ENCODE data around the gene SPTB.
"Not testable (repeated sequence)": the region's sequence is repeated elsewhere in the genome, so short reads cannot be mapped to it uniquely, and the experiment has no call there.

SPTB gene
- total RNA-seq: 0 to 12.4 (median 0.11) reads per million in 18 experiments

DNA sequence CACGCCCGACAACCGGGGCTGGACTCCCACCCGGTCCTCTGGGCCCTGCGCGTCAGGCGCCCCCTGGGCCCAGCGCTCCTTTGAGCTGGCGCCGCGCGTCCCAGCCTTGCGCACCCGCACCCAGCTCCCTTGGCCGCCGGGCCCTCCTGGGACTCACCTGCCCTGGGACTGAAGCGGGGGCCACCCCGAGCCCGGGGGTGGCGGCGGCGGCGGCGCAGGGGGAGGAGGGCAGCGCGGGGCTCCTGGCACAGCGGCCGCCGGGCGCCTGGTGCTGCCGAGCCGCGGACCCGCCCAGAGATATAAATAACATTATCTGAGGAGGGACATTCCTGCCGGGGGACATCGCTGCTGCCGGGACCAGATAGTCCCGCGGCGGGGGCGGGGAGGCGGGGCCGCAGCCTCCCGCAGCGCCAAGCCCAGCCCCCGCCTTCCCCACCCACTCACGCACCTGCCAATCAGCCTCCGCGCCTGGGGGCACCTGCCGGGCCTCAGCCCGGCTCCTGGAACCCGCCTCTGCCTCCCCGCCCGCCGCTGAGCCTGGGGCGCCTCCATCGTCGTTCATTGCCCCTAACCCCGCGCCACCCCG, at the start of gene SPTB:
TSS of gene SPTB (minus strand) at position 273 of the 586 bp plus-strand sequence. CDS start 56,813 bp downstream, outside the sequence.
- no peak for DNase-seq

DNA sequence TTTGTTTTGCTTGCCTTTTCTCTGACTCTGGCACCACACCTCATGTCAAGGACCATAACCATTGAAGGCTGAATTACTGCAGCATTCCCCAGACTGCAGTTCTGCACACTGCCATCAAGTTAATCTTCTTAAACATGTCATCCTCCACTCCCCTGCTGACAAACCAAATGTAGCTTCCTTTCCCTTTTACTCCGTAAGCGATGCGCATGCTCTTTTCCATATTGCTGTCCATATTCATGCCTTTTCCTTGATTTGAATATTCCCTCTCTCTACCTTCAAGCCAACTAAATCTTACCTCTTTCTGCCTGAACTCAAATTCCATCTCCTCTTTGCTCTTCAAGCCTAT, 49.3 kb upstream of the SPTB start:
- no peak for DNase-seq

DNA sequence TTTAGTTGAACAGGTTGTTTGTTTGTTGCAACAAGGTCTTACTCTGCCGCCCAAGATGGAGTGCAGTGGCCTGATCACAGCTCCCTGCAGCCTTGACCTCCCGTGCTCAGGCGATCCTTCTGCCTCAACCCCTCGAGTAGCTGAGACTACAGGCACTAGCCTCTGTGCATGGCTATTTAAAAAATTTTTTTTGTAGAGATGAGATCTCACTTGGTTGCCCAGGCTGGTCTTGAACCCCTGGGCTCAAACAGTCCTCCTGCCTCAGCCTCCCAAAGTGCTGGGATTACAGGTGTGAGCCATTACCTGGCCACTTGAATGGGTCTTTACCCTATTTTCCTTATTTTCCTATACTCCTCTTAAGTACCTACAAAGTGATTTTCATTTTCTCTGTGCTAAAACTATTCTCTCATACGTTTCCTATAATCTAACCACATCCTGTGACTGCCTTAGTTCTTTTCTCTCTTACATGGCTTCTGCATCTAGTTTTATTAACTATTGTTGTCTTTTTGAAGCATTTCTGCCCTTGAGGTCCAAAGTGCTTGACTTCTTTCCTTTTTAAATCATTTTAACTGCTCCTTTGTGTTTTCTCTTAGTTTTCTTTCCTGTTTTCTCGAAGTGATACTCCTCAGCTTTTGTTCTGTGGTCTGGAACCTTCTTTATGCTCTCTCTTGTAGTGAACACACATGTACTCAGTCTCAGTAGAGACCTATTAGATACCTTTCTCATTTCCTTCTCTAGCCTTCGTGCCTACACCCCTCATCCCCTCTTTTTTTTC, 48.7 kb upstream of the SPTB start:
- DNase-seq: no peak

DNA sequence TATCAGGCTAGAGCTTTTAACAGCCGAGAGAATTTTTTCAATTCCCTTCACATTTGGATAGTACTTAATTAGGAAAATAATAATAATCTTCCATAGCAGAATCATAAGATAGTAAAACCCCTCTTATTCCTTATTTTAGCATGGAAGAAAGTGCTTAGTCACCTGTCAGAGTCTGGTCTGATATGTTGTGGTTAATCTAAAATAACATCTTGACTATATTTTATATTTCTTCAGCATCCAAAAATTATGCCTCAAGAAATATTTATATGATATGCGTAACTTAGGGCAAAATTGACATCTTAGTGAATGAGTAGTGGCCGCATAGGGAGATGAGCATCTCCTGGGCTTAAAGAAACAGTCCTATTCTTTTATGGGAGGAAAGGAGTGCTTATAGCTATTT, 47.3 kb upstream of the SPTB start:
- no peak for DNase-seq

DNA sequence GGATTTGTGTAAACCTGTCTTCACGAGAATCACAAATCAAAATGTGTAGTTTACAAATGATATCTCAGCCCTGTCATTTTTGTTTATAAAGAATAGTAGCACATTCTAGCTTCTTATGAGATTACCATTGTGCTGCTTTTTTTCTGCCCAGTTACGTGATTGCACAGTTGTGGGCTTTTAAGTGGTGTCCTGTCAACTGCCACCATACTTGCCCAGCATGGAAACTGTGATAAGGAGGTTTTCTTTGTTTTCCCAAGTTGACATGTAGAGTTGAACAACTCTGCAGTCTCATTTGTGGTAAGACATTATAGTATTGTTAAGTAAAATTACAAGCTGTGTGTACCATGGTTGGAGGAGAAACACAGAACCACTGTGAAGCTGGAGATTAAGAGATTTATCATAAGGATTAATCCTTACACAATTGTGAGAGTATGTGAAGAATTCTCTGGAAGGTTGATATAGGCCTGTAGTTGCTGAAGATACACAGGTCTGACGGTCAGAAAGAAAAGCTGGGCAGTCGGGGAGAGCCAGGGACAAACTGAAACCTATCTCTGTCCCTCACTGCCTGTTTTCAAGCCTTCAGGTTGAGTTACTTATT, 46.8 kb upstream of the SPTB start:
- no peak for DNase-seq

DNA sequence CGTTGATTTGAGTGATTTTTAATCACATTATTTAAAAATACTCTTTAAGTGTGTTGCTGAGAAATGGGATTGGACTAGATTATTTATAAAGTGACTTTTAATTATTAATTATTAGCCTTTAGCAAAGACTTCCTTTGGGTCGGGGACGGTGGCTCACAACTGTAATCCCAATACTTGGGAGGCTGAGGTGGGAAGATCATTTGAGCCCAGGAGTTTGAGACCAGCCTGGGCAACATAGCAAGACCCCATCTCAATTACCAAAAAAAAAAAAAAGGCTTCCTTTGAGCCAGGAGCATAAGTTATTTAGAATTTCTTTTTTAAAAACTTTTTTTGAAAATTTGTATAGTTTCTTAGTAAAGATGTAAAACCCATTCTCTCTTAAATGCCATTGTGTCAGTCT, 43.3 kb upstream of the SPTB start:
- no peak for DNase-seq

DNA sequence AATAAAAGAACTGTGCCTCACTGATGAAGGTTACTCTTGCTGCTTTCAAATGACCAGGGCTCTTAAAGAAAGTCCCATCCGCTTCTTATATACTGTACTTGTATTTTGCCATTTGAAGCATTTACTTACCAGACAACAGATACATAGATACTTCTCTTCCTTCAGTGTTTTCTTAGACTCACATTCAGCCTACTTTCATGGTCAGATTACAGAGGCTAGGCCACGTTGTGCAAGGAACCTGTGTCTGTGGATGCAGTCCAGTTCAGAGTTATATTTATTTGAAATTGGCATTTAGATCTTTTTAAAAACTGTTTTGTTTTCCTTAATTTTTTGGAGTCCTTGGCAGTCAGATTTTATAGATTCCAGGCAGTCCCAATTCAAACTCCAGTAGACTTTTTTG, 40.8 kb upstream of the SPTB start:
- no peak for DNase-seq

DNA sequence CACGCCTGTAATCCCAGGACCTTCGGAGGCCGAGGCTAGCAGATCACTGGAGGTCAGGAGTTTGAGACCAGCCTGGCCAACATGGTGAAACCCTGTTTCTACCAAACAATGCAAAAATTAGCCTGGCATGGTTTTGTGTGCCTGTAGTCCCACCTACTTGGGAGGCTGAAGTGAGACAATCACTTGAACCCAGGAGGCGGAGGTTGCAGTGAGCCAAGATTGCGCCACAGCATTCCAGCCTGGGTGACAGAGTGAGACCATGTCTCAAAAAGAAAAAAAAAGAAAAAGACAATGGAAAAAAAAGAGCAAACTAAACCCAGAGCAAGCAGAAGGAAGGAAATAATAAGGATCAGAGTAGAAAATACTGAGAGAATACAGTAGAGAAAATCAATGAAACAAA, 39.9 kb upstream of the SPTB start:
- DNase-seq: no peak

DNA sequence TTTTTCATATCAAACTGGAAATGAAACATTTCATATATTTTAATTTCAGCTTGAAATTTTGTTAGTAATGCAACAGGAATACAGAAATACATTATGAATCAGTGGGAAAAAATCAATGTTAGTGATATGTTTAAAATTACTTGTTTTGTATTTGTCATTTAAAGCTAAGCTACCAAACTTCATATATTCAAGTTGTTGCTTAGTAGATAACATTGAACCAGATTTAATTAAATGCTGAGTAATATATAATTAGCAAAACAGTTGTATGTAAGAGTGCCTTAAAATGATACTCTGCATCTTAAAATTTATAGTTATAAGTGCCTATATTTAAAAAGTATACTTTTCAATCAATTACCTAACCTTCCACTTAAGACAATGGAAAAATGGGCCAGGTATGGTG, 39.5 kb upstream of the SPTB start:
- DNase-seq: no peak

DNA sequence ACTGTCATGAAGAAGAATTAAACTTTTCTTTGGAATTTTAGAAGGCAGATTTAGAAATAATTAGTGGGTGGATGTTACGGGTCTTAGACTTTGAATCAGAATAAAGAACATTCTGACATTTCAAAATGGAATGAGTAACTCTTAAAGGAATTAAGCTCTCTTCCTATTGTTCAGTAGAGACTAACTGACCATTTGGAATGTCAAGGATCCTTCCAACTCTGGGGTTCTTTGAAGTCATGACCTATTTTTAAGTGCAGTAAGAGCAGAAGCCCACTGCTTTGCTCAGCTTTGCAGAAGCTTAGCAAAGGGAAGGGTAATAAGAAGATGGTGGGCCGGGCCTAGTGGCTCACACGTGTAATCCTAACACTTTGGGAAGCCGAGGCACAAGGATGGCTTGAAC, 38.5 kb upstream of the SPTB start:
- DNase-seq: no peak

DNA sequence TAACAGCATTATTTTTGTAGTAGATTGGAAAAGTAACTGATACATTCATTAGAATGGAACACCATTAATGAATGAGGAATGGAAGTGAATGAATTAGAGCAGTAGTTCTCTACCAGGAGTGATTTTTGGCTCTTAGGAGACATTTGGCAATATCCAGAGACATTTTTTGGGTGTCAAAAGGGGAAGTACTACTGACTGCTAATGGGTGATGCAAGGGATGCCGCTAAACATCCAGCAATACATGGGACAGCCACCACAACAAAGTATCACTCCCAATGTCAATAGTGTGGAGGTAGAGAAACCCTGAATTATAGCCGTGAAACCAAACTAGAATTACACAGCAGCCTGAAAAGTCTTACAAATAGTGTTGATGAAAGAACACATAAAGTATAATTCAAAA, 36.1 kb upstream of the SPTB start:
- peak; percentile 76 to 85 for DNase-seq

DNA sequence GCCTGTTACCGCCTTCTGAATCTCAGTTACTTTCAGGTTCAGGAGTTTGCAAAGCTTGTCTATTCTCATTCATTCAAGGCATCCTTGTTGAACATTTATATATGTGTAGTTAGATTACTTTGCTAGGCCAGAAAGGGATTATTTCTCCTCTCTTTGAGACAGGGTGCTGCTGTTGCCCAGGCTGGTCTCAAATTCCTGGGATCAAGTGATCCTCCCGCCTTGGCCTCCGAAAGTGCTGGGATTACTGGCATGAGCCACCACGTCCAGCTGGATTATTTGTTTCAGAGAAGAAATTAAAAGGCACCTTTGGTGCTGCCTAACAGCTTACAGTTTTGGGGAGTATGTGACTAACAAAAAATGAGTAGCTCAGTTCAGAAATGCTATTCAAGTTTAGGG, 35.3 kb upstream of the SPTB start:
- no peak for DNase-seq

DNA sequence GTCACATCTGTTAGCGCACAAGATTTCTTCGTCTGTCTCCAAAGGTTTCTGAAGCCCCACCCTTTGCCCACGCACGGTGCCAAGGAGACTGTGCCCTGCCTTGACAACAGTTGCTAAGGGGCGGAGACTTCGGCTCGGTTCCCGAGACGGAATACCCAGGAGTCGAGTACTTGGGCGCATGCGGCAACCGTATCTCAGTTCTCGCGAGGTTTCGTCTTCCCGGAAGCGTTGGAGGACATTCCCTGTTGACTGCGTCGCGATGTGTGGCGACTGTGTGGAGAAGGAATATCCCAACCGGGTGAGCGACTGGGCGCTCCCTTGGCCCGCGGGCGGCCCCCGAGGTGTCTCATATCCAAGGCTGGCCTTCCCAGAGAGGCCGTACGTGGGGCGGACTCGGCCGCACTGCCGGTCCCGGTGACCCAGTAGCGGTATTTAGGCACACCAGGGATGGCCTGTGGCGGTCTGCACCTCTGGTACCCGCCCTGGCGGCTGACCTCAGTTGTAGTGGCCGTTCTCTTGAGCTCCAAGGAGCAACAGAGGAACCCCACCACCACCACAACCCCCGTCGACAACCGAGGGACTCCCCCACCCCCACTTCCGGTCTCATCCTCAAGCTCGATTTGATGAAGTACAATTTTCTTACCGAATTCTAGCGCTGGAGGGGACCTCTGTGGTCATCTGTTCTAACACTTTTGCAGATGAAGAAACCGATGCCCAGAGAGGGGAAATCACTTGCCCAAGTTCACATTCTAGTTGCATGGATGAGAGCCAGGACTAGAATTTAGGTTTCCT, 34.7 kb upstream of the SPTB start, which contains the start of gene CHURC1:
TSS of gene CHURC1 (plus strand) at position 219 of the 792 bp plus-strand sequence. CDS start at position 260, 41 bp downstream.
- peak; percentile 100 for DNase-seq

DNA sequence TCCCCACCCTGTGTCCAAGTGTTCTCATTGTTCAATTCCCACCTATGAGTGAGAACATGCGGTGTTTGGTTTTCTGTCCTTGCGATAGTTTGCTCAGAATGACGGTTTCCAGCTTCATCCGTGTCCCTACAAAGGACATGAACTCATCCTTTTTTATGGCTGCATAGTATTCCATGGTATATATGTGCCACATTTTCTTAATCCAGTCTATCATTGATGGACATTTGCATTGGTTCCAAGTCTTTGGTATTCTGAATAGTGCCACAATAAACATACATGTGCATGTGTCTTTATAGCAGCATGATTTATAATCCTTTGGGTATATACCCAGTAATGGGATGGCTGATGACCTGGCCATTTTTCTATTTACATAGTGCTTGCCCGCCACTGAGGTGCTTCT, 33.8 kb upstream of the SPTB start:
- not testable (repeated sequence) for DNase-seq

DNA sequence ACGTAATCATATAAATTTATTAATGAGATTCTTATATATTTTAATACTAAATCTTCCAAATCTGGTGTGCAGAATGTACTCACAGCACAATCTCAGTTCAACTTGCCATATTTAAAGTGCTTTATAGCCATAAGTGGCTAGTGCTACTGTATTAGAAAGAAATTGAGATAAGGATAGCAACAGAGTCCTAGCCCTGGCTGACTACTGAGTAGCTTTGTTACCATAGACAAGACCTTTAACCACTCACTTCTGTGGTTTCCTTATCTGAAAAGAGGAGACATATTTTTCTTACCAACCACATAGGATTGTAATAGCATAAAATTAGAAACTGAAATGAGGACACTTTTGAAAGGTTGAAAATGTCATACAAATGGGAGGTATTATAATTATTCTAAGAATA, 32.6 kb upstream of the SPTB start:
- no peak for DNase-seq

DNA sequence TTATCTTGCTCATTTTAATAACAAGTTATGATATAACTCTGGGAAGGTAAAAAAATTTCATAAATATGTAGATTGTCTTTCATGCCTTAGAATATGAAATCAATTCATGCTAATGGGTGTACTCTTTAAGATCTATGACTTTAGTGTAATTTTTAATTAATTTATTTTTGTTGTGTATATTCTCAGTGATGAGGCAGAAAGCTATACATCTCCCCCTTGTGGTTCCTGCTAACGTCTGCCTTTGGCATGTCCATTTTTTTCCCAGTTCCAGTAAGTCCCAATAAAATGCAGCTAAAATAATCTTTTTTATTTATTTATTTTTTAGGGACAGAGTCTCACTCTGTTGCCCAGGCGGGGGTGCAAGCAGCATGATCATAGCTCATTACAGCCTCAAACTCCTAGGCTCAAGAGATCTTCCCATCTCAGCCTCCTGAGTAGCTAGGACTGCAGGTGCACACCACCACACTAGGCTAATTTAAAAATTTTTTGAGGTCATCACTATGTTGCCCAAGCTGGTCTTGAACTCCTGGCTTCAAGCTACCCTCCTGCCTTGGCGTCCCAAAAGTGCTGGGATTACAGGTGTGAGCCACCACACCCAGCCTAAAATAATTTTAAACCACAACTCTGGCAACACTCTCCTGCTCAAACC, 31.3 kb upstream of the SPTB start:
- DNase-seq: peak; percentile 15 to 20

DNA sequence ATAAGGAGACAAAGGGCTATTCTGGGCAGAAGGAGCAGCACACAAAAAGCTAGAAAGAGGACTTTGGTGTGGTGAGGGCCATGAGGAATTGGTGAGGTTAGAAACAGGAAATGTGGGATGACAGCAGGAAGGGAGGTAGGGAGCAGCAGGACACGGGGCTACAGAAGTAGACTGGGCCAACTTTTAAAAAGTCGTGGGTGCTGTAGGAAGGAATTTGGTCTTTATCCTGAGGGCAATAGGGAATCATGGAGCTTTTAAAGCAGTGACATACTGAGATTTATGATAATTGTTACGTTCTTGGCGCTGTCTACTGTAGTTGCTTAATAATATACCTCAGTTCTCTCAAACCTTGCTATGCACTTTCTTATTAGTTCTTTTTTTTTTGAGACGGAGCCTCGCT, 26.3 kb upstream of the SPTB start:
- DNase-seq: no peak

DNA sequence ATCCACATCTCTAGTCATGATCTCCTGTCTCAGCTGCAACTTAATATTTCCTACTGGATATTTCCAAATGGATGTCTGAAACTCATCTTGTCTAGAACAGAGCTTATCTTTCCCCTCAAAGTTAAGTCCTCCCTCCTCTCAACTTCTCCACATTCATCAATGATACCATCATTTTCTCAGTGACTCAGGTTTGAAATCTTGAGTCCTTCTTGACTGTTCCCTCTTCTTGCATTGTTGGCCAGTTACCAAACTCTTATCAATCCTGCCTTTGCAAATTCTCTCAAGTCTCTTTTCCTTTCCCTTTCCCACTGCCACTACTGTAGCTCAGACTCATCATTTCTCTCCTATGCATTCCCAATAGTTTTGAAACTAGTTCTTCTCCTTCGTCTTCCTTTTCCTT, 20.3 kb upstream of the SPTB start:
- no peak for DNase-seq

DNA sequence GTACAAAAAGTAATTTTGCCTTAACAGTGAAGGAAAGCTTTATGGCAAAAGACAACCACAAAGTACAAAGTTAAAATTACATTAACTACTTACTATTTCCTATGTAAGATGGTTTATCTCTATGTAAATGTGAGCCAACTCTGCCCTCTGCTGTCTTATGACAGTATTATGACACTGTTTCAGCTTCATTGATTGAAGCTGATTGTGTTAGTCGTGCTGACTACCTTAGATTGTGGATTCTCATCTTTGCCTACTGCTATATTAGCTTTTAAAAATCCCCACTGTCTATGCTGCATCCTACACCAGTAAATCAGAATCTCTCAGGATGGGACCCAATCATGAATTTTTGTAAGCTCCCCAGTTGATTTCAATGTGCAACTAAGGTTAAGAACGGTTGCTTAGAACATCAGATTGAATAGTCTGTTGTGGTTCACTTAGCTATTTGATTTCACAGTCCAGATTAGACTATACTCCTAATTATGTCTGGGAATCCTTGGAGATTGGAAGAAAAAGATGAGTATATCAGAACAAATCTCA, 12.2 kb upstream of the SPTB start:
- DNase-seq: peak; percentile 63 to 71

DNA sequence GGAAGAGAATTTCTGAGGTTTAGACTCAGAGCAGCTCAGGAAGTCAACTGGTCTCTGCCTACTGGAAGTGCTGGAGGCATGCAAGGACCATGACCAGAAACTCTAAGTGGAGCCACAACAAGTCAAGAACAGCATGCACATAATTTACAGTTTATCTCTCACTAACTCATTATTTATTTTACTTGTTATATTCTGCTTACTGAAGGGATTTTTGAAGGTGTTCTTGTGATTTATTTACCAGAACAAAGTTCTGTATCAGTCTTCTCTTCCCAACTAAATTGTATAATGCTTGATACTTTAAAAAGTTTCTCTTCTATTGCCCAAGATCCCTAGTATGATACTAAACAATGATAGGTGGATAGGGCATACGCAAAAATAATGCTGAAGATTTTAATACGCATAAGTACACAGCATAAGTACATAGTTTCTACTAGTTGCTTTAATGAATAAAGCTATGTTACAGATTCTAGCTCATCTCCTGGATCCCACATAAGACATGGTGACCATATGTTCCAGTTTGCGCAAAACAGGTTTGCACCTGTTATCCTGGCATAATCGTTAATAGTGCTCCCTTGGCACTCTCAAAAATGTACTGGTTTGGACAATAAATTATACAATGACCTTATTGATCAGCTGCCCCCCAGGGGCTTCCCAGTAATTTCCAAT, 11.6 kb upstream of the SPTB start:
- peak; percentile 26 to 28 for DNase-seq

DNA sequence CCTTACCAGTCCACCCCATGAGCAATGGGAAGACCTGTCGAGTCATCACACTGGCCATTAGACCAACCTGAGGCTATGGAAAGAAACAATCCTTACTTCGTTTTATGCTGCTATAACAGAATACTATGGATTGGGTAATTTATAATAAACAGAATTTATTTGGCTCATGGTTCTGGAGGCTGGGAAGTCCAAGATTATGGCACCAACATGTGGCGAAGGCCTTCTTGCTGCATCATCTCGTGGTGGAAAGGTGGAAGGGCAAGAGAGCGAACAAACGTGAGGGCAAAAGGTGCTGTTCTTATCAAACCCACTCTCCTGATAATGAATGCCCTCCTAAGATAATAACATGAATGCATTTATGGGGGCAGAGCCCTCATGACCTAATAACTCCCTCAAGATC, 9.6 kb upstream of the SPTB start:
- no peak for DNase-seq

DNA sequence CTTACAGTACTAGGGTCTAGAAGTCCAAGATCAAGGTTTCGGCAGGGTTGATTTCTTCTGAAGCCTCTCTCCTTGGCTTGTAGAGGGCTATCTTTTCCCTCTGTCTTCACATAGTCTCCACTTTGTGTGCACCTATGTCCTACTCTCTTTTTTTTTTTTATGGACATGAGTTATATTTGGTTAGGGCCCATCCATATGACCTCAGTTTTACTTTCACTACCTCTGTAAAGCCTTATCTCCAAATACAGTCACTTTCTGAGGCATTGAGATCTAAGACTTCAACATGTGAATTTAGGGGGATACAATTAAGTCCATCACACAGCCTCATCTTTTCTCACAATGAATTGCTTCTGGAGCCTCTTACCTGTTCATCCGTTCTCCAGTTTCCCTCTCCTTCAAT, 5.9 kb upstream of the SPTB start:
- DNase-seq: no peak

Measured in inflammatory macrophage (primary cell).